Activated T-cell treated with anti-CD3 and anti-CD28 coated beads for 1 hour (primary cell): ENCODE measurements around the gene TBC1D30.

Experiments
- DNase-seq: peaks from one replicate; pipeline ENCODE4 v3.0.0-alpha.2; 2020; ENCODE audit warnings: low read depth

Gene TBC1D30

GRCh38 chr12:64860446-64860998 lies 36.1 kb downstream of the TBC1D30 start:
- DNase-seq = no peak

DNA sequence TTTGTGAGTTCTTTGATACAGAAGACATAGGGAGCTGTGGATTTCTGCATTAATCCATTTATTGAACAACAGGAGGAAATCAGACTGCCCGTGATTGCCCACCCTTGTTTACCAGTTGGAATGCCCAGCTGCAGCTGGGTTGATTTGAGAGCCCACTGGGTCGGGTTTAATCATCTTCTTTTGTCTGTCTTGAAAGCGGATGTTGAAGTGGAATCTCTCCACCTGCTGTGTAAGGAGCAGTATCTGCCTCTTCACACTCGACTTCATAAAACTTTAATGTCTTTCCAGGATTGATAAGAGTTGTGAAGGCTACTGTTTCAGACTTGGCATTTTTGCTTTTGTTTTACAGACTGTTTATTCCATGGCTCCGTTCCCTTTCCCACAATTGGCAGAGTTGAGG lies 39.9 kb downstream of the TBC1D30 start:
- DNase-seq = no peak

DNA sequence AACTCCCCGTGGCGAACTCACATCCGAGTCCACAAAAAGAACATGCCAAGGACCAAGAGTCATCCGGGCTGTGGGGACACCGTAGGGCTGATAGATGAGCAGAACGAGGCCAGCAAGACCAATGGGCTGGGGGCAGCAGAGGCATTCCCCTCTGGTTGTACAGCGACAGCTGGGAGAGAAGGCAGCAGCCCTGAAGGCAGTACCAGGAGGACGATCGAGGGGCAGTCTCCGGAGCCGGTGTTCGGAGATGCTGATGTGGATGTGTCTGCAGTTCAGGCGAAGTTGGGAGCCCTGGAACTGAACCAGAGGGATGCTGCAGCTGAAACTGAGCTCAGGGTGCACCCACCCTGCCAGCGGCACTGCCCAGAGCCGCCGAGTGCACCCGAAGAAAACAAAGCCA lies 50.7 kb downstream of the TBC1D30 start:
- no peak for DNase-seq

DNA sequence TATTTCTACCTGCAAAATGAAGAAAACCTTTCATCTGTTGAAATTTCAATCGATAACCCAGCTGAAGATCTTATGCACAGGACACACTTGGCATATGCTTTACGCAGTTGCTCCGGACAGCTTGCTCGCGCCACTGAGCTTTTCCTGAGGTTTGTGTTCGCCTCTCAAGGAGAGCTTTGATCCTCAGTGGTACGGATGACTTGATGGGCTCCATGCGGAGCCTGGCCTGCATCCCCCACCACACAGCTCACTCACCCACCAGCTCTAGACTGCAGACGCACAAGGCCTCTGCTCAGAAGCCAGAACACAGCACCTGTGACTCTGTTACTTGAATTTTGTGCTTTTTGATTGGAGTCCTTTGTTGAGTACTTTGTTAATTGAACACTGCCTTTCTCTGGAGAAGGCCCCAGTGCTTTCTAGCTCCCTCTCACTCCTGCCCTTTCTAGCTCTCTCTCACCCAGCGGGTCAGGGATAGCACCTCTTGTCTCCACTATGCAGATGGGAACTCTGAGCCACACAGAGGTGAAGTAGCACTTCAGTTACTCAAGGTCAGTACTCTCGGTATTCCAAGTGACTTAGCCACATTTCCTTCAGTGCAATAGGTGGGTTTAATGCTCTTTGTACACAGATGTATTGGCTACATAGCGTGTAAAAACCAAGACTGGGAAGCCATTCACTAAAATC lies 52.1 kb downstream of the TBC1D30 start:
- no peak for DNase-seq

DNA sequence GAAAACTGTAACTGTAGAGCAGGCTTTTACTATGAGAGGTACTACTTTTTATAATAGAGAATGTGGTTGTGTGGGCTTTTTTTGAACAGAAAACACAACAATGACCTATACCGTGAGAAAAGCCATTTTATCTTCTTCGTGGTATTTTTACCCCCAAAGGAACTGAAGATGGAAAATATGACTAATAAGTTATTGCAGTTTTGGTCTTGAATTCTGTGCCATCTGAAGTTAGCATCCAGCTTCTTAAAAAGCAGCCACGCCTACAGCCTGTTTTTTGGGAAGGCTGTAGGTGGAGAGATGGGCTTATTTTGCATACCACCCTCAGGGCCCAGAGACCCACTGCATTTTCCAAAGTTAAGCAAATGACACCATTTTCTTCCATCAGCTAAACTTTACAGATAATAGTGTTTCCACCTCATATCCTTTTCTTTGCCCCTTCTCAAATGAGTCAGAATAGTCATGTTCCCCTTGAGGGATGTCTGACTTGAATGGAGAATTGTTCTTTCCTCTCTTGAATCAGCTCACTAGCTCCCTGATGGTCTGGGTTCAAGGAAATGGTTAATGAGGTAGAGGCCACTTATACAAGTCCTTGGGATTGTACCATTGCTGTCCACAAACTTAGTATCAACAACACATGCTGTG lies 53.0 kb downstream of the TBC1D30 start:
- DNase-seq = no peak

DNA sequence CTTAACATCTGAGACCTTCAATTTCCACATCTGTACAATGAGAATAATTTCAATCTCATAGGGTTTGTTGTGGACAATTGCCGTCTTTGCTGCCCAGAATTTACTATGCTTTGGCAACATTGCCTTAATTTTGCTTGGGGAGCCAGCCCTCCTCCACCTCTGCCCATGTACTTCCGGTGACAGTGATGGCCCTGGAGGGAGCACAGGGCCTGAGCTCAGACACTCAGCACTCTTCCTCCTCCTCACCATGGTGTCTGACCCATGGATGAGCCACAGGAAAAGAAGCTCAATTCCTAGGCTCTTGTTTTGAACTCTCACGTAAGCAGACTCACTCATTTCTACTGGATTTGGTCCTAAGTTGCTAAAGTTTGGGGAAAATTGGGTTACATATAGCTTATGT lies 58.2 kb downstream of the TBC1D30 start:
- no peak for DNase-seq

GRCh38 chr12:64883264-64884163 lies 59.1 kb downstream of the TBC1D30 start:
- DNase-seq = no peak

GRCh38 chr12:64884164-64884542 lies 59.7 kb downstream of the TBC1D30 start:
- no peak for DNase-seq

DNA sequence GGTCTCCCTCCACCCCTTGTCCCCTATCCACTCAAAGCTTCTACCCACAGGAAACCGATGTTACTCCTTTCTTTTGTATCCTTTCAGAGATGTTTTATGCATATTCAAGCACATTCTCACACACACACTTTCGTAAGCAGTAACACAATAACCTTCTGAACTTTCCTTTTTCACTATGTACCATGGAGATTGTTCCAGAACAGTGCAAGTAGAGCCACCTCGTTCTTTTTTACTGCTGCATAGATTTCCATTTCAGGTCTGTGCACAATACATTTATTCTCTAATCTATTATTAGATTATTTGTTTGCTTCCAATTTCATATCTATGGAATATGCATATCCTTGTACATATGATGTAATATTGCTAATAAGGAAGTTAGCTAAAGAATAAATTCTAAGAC lies 60.3 kb downstream of the TBC1D30 start:
- no peak for DNase-seq

GRCh38 chr12:64889434-64890216 lies 65.2 kb downstream of the TBC1D30 start:
- no peak for DNase-seq

DNA sequence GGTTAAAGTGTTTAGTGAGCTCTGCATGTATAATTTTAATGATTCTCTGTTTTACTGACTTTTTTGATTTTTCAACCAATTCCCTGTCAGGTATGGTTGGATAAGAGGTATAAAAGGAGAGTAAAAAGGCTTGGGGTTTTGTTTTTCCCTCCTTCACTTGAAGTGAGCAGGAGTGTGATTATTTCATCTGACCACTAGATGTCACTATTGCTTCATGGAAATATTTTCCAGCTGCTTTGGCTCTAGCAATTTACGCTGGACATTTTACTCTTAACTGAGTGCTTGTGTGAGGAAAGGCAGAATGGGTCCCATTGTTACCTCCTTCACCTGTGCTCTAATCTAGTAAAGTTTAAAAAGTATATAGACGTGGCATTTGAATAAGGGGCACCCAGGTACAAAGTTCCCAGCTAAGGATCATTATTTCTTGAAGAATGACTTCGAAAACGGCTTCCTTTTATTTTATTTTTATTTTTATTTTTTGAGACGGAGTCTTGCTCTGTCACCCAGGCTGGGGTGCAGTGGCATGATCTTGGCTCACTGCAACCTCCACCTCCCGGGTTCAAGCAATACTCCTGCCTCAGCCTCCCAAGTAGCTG lies 66.5 kb downstream of the TBC1D30 start:
- no peak for DNase-seq

- no peak for DNase-seq
These were observed 67.2 kb downstream of the TBC1D30 start for GRCh38 chr12:64891629-64892028.

- DNase-seq = no peak
These were observed 68.1 kb downstream of the TBC1D30 start for GRCh38 chr12:64892561-64892960.

- DNase-seq = no peak
These were observed 69.5 kb downstream of the TBC1D30 start for GRCh38 chr12:64893961-64894360.

DNA sequence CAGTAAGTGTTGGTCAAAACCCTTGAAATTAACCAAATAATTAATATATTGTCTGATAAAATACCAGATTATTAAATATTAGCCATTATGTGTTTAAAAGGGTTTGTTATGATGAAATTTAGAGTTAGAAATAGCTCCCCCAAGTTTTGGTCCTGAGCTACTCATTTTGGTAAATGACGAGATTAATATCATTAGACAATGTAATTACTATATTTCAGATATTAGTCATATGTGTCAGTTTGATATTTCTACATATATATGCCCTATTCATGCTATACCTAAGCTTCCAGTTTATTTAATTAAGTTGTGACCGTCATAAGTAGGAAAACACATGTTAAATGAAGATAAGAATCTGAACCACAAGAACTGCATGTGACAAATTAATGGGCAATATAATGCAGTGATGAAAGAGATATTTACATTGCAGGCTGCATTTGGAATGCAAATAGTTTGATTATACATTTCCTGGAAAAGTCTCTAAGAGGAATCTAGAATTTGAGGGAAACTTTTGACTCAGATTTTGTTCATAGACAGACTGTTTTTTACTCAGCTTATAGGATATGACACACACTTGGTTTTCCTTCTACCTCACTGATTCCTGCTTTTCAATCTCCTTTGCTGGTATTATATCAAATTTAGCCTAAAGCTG lies 70.5 kb downstream of the TBC1D30 start:
- DNase-seq = no peak

GRCh38 chr12:64895526-64895925 lies 71.1 kb downstream of the TBC1D30 start:
- DNase-seq = no peak

- DNase-seq = no peak
These were observed 76.1 kb downstream of the TBC1D30 start for GRCh38 chr12:64900540-64900939.

GRCh38 chr12:64903479-64904152 lies 79.2 kb downstream of the TBC1D30 start:
- no peak for DNase-seq

DNA sequence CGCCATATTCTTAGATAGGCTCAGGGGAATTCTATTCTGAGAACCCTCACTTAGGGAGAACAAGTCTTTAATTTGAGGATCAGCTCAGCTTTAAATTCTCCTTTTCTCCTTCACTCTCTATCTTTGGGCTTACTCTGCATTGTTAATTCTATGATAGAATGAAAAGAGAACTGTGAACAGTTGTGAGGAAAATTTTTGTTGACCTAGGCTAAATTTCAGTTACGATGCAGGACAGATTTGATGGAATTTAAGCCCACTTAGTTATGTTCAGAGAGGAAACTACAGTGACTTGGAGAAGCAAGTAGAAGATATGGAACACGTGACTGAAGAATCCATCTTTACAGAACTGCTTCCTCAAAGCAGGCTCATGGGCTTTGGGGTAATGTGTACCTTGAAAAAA lies 82.7 kb downstream of the TBC1D30 start:
- no peak for DNase-seq

- no peak for DNase-seq
These were observed 84.7 kb downstream of the TBC1D30 start for GRCh38 chr12:64909124-64909523.
